ENCODE results near the gene VSIG10.

Gene VSIG10

DNA sequence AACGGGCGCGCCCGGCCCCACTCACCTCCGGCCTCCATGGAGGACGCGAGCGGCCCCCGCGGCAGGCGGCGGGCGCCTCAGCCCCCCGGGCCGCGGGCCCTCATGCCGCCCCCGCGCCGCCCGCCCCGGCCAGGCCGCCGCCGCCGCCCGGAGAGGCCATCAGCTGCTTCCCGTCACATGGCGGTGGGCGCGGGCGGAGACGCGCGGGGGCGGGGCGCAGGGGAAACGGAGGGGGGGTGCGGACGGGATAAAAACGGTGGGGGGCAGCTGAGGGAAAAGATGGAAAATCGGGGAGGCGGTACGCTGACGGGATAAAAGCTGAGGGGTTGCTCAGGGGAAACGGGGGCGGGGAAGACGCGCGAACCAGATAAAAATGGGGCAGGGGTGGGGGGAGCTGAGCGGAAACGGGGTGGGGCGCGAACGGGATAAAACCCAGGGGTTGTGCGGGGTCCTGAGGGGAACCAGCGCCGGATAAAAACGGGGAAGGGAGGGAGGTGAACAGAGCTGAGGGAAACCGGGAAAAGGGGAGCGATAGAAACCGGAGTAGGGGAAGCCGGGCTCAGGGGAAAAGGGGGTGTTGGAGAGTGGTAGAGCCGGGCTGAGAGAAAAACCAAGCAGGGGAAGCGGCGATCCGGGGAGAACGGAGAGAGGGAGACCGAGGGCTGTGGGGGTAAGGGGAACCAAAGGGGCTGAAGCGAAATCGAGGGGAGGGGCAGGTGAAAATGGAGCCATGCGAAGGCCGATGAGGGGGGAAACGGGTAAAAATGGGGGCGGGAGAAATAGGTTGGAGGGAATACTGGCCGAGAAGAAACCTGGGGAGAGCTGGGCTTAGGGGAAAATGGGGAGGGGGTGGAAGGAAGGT is 42.6 kb downstream of the VSIG10 start, which contains the start of gene WSB2:
Gene WSB2, minus strand, starts transcription at position 169 of the 862 bp plus-strand sequence. Its CDS starts 131 bp downstream, at position 38.
- ATAC-seq (replicated peaks), result peak; percentile 55
- H3K27ac Mint-ChIP-seq, result peak within 1 kb of the TSS; percentile 57 to 98
- DNase-seq, result peak; percentile 23 to 24 (median 23)
- H3K27me3 Mint-ChIP-seq, result no peaks in the 10 kb centered on the region
- peak within 1 kb of the TSS; percentile 77 to 87 for H3K4me3 Mint-ChIP-seq
- H3K9me3 Mint-ChIP-seq, result no peaks in the 10 kb centered on the region
- peaks cover 33 to 41% of the 10 kb centered on the region in 2 donors for H3K4me1 Mint-ChIP-seq (ENCODE audit: low read depth in 2 of 2)
- peaks cover 30% of the 10 kb centered on the region for H3K36me3 Mint-ChIP-seq (ENCODE audit: insufficient read depth)

DNA sequence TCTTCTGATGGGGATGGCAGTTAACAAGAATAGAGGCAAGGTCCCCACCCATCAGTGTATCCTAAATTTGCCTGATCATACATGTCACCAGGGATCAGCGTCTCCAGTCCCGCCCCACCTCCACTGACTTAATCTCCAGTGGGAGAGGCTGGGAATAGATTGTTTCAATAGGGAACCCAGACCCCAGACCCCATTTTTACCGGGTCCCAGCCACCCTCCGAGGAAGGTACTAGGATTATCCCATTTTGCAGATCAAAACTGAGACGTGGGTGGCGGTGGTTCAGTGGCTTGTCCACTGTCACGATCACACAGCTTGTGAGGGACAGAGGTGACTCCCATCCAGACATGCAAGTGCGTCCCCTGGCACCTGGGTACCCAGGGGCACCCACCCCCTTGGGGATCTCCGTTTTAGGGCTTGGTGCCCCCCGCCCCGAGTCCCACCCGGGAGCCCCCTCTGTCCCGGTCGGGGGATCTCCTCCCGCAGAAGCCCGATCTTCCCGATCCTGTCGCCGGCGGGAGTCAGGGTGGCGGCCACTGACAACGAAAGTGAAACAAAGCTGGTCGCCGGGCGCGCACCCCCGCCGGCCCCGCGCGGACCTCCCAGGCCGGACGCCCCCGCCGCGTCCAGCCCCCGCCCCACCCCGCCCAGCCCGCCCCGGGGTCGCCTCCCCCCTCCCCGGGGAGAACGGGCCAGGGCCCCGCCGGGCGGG is 43.4 kb downstream of the VSIG10 start:
- no peaks in the 10 kb centered on the region for H3K27me3 Mint-ChIP-seq
- no peaks in the 10 kb centered on the region for H3K9me3 Mint-ChIP-seq
- peaks cover 36 to 48% of the 10 kb centered on the region in 2 donors for H3K4me1 Mint-ChIP-seq (ENCODE audit: low read depth in 2 of 2)
- peaks cover 30% of the 10 kb centered on the region for H3K36me3 Mint-ChIP-seq (ENCODE audit: insufficient read depth)
- H3K4me3 Mint-ChIP-seq, result peak overlapping the region; percentile 77 to 87
- ATAC-seq (replicated peaks) (peak; percentile 28), DNase-seq (peak in 1 of 3 experiments; percentile 14)
- peak overlapping the region; percentile 57 to 98 for H3K27ac Mint-ChIP-seq

DNA sequence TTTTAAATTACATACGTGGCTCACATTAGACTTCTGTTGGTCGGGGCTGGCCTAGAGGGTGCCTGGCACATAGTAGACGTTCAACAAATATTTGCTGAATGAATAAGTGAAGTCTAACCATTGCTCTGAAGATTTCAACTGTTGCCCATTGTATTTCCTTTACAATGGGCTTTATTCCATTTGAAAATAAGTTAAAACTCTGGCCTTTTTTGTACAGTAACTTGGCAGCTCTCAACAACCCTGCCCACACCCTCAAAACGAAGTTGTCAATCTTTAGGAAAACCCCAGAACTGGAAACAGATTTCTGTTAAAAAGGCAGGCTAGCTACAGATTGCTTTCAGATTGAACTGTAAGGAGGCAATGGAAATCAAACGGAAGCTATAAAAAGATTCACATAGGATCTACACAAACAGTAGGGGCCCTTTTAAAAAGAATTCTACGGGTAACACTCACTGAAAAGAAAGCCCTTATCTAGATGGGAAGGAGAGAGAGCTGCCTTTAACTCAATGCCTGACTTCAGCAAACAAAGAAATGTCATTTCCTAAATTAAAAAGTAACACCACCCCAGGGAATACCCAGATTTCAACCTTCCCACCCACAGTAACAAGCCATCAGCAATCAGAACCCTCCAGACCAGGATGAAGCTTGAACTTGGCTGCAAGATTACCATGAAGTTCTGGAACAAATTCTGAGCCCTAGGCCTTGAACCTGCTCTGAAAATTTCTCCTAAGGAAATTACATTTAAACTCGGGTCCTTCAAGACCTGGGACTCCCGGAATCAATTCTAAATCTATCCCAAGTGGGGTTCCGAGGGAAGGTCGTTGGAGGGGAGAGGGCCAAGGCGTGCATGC is 44.2 kb downstream of the VSIG10 start:
- peaks cover 30% of the 10 kb centered on the region for H3K36me3 Mint-ChIP-seq (ENCODE audit: insufficient read depth)
- H3K4me1 Mint-ChIP-seq (ENCODE audit: low read depth in 2 of 2), result peaks cover 33 to 46% of the 10 kb centered on the region in 2 donors
- H3K27me3 Mint-ChIP-seq, result no peaks in the 10 kb centered on the region
- DNase-seq, result no peak
- no peaks in the 10 kb centered on the region for H3K9me3 Mint-ChIP-seq
- peak overlapping the region; percentile 77 to 87 for H3K4me3 Mint-ChIP-seq
- ATAC-seq (replicated peaks), result no peak
- peak overlapping the region; percentile 57 to 98 for H3K27ac Mint-ChIP-seq

DNA sequence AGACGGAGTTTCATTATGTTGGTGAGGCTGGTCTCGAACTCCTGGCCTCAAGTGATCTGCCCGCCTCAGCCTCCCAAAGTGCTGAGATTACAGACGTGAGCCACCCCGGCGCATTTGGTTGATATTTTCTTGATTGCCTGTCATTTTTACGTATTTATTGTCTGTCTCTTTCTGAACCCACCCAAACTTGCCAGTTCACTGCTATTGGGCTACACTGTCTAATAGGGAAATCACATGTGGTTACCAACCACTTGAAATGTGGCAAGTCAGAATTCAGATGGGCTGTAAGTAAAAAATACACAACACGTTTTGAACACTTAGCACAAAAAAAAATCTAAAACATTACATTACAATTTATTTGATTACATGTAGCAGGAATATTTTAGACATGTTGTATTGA is 44.9 kb downstream of the VSIG10 start:
- H3K27me3 Mint-ChIP-seq, result no peaks in the 10 kb centered on the region
- peak in 2 of 3 experiments; percentile 6 to 29 for DNase-seq
- H3K27ac Mint-ChIP-seq, result peak overlapping the region; percentile 57 to 98
- H3K36me3 Mint-ChIP-seq (ENCODE audit: insufficient read depth), result peaks cover 30% of the 10 kb centered on the region
- ATAC-seq (replicated peaks), result peak; percentile 52
- H3K4me3 Mint-ChIP-seq, result peak overlapping the region; percentile 77 to 87
- no peaks in the 10 kb centered on the region for H3K9me3 Mint-ChIP-seq
- H3K4me1 Mint-ChIP-seq (ENCODE audit: low read depth in 2 of 2), result peaks cover 29 to 42% of the 10 kb centered on the region in 2 donors

DNA sequence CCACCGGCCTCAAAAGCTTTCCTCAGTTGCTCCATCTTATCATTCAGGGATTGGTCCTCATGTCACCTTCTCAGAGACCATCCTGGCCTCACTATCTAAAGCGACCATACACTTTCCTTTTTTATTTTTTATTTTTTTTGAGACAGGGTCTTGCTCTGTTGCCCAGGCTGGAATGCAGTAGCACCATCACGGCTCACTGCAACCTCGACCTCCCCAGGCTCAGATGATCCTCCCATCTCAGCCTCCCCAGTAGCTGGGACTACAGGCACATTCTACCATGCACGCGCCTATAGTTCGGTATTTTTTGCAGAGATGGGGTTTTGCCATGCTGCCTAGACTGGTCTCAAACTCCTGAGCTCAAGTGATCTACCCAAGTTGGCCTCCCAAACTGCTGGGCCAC is 45.6 kb downstream of the VSIG10 start:
- peaks cover 31 to 45% of the 10 kb centered on the region in 2 donors for H3K4me1 Mint-ChIP-seq (ENCODE audit: low read depth in 2 of 2)

DNA sequence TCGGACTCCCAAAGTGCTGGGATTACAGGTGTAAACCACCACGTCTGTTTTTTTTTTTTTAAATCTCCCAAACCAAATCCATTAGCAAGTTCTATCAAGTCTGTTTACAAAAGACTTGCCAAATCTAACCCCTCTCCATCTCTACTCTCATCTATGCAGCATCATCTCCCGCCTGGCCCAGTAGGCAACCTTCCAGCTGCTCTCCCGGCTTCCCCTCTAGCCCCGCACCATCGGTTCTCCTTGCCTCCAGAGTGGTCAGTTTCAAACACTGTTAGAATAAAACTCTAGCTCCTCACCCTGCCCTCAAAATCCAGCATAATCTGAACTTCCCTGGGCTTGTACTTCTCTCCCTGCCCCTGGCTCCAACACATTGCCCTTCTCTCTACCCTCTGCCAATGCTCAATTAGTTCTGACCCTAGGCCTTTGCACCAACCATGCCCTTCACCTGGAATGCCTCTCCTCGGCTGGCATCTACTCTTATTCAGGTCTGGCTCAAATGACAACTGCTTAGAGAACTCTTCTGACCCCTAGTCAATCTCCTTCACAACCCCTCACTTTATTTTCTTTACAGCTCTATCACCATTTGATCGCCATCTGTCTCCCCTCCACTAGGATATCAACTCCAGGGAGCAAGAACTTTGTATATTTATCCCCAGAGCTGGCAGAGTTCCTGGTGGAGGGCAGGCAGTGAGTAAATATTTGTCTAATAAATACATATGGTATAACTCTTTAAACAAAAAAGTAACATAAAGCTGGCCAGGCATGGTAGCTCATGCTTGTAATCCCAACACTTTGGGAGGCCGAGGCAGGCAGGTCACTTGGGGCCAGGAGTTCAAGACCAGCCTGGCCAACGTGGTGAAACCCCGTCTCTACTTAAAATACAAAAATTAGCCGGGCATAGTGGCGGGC is 47.7 kb downstream of the VSIG10 start:
- Mint-ChIP-seq H3K9me3 (no peaks in the 10 kb centered on the region), H3K27me3 (no peaks in the 10 kb centered on the region), H3K4me3 (no peak overlapping the region), H3K27ac (peak overlapping the region; percentile 45 to 58), H3K36me3 (ENCODE audit: insufficient read depth) (peaks cover 29% of the 10 kb centered on the region), H3K4me1 (ENCODE audit: low read depth in 2 of 2) (peaks cover 39 to 48% of the 10 kb centered on the region in 2 donors)
- ATAC-seq (replicated peaks), result no peak
- no peak for DNase-seq

More for the DNA sequence above, 45.6 kb downstream of the VSIG10 start:
- Mint-ChIP-seq H3K4me3 (no peak overlapping the region), H3K36me3 (ENCODE audit: insufficient read depth) (peaks cover 34% of the 10 kb centered on the region), H3K27me3 (no peaks in the 10 kb centered on the region), H3K27ac (peak overlapping the region; percentile 57 to 98), H3K9me3 (no peaks in the 10 kb centered on the region)
- DNase-seq (no peak), ATAC-seq (replicated peaks) (no peak)

DNA sequence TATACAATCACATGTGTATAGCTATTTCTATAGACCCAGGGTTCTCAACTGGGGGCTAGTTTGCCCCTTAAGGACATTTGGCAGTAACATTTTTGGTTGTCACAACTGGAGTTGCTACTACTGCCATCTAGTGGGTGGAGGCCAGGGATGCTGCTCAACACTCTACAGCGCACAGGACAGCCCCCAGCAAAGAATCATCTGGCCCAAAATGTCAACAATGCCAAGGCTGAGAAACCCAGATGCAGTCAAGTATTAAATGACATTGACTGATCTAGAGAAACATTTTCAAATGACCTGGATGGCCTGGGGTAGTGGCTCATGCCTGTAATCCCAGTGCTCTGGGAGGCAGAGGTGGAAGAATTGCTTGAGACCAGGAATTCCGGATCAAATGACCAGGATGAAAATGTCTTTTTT is 48.7 kb downstream of the VSIG10 start:
- Mint-ChIP-seq H3K4me3 (no peak overlapping the region), H3K27ac (peak overlapping the region in 1 of 2 donors; percentile 45), H3K36me3 (ENCODE audit: insufficient read depth) (peaks cover 34% of the 10 kb centered on the region), H3K27me3 (no peaks in the 10 kb centered on the region), H3K4me1 (ENCODE audit: low read depth in 2 of 2) (peaks cover 41 to 51% of the 10 kb centered on the region in 2 donors), H3K9me3 (no peaks in the 10 kb centered on the region)
- peak; percentile 66 to 73 (median 68) for DNase-seq
- peak; percentile 67 for ATAC-seq (replicated peaks)

DNA sequence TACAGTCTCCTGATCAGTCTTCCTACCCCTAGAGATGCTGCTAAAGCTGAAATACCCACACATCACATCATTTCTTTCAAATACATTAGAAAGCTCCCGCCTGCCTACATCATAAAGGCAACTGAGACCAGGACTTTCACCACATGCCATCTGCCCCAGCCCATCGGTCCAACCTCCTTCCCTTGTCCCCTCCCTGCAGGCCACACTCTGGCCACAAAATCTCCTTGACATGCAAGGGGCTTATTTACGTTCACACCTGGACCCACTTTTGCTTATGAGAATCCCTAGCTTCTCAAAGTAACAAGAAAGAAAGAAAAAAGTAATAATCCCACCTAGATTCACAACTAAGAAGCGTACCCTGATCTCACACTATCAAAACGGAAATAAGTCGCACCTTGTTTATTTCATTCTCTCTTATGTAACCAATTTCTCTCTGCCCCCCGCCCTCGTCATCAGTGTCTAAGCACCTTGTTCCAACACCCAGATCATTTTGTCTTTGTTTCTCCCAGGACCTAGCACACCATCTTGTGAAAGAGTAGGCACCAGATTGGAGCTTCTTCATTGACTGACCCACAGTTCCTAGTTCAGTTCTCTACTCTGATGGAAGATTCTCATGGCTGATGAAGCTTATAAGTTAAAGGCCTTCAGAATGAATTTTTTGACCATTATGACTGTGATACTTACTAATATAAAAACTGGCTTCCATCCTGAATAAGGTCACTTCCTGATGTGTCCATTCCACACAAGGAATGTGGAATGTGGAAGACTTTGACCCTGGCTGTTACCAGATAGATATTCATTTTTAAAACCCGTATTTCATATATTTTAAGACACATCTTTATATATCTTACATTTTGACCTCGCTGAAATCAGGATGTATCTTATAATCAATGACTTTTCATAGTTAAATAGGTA is 50.5 kb downstream of the VSIG10 start:
- Mint-ChIP-seq H3K27ac (peak overlapping the region; percentile 88 to 95), H3K4me1 (ENCODE audit: low read depth in 2 of 2) (peaks cover 28 to 35% of the 10 kb centered on the region in 2 donors), H3K36me3 (ENCODE audit: insufficient read depth) (peaks cover 39% of the 10 kb centered on the region), H3K9me3 (no peaks in the 10 kb centered on the region), H3K4me3 (peak overlapping the region; percentile 54 to 69), H3K27me3 (no peaks in the 10 kb centered on the region)
- DNase-seq (peak; percentile 31 to 41 (median 32)), ATAC-seq (replicated peaks) (peak; percentile 74)

DNA sequence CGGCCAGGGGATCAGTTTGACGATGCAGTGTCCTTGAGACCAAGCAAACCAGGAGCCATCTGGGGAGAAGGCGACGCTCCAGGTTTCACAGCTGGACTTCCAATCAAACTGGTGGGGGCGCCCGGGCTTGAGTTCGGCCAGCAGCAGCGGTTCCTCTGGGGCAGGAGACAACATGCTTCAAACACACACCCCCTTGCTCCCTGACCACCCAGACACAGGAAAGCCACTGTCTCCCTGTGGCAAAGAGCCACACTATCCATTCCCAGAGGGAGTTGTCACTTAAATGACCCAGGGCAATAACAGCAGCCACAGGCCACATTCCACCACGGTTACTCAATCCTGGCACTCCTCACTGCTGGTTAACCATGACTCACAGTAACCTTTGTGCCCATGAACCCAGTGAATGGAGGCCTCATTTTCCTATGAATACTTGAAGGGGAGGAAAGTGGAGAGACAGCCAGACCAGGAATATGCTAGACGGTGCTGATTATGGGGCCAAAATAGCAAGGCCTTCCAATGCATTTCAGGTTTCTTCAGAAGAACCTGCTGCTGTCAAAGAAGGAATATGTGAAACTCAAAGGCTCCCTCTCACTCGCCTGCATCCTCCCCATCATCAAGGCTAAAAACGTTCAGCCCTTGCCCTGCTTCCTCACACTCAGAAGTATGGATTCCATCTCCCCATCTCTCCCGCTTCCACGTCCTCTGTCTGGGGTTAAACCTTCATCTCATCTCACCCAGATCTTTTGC is 51.3 kb downstream of the VSIG10 start:
- no peak for ATAC-seq (replicated peaks)
- H3K4me1 Mint-ChIP-seq (ENCODE audit: low read depth in 2 of 2), result peaks cover 28 to 34% of the 10 kb centered on the region in 2 donors
- H3K27ac Mint-ChIP-seq, result peak overlapping the region; percentile 88 to 95
- no peaks in the 10 kb centered on the region for H3K27me3 Mint-ChIP-seq
- H3K4me3 Mint-ChIP-seq, result peak overlapping the region; percentile 54 to 69
- H3K36me3 Mint-ChIP-seq (ENCODE audit: insufficient read depth), result peaks cover 46% of the 10 kb centered on the region
- H3K9me3 Mint-ChIP-seq, result no peaks in the 10 kb centered on the region
- DNase-seq, result no peak

DNA sequence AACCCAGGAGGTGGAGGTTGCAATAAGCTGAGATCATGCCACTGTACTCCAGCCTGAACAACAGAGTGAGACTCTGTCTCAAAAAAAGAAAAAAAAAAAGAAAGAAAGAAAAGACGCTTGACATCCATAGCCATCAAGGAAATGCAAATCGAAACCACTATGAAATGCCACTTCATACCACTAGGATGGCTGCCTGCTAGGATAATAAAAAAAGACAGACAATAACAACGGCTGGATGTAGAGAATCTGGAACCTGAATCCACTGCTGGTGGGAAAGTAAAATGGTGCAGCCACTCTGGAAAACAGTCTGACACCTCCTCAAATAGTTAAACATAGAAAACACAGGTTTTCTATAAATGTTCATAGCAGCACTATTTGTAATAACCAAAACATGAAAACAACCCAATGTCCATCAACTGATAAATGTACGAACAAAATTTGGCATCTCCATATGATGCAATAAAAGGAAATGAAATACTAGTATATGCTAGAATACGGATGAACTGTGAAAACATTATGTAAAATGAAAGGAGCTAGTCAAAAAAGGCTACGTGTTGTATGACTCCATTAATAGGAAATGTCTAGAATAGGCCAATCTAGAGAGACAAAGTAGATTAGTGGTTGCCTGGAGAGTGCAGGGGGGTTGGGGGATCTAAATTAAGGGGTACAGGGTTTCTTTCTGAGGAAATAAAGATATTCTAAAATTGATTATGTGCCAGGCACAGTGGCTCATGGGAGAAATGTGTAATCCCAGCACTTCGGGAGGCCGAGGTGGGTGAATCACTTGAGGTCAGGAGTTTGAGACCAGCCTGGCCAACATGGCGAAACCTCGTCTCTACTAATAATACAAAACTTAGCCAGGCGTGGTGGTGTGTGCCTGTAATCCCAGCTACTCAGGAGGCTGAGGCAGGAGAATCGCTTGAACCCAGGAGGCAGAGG is 52.6 kb downstream of the VSIG10 start:
- Mint-ChIP-seq H3K36me3 (ENCODE audit: insufficient read depth) (peaks cover 50% of the 10 kb centered on the region), H3K4me3 (peak overlapping the region; percentile 36 to 55), H3K4me1 (ENCODE audit: low read depth in 2 of 2) (peaks cover 27 to 32% of the 10 kb centered on the region in 2 donors), H3K9me3 (no peaks in the 10 kb centered on the region), H3K27me3 (no peaks in the 10 kb centered on the region), H3K27ac (peak overlapping the region; percentile 88 to 95)
- DNase-seq (no peak), ATAC-seq (replicated peaks) (no peak)
